Measurements from ENCODE around the gene RIMBP2.
"Not testable (repeated sequence)": the region's sequence is repeated elsewhere in the genome, so short reads cannot be mapped to it uniquely, and the experiment has no call there.

The RIMBP2 gene

DNA sequence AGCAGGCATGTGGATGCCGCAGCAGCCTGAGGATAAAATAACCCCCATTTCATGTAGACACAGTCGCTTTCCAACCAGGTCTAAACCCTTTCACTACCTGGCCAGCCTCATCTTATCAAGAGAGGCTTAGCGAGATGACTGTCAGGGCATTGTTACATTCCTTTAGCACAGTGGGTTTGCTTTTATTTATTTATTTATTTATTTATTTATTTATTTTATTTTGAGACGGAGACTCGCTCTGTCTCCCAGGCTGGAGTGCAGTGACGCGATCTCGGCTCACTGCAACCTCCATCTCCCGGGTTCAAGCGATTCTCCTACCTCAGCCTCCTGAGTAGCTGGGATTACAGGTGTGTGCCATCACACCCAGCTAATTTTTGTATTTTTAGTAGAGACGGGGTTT, 35.9 kb upstream of the RIMBP2 start:
- H3K9me3 ChIP-seq (ENCODE audit: control insufficient read depth, low read length); H3K36me3 ChIP-seq (ENCODE audit: control insufficient read depth, insufficient read depth, low read length); H3K27ac ChIP-seq (ENCODE audit: insufficient read depth, low read length, poor library complexity, severe bottlenecking); DNase-seq; H3K27me3 ChIP-seq (replicated peaks; ENCODE audit: control insufficient read depth, insufficient read depth, low read length, poor library complexity, severe bottlenecking); H3K4me3 ChIP-seq (ENCODE audit: insufficient read depth, low read depth, low read length, poor library complexity, severe bottlenecking); H3K4me1 ChIP-seq (ENCODE audit: control insufficient read depth, insufficient read depth, low read length, poor library complexity, severe bottlenecking): not testable (repeated sequence)

DNA sequence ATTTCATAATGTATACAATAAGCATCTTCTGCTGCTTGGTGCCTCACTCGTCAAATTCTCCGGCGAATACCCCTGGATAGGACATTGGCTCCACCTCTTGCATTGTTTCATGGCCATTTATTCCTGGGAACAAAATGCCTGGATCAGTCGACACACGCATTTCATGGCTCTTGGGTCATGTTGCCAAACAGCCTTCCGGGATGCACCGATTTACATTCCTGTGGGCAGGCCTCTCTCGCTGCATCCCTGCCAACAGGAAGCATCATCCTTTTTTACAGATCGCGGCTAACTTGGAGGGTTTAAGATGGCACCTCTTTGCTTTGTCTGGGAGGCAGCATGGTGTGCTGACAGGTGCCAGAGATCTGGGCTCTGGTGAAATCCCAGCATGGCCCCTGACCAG, 32.7 kb upstream of the RIMBP2 start:
- Histone ChIP-seq H3K27ac (ENCODE audit: insufficient read depth, low read length, poor library complexity, severe bottlenecking) (no peak overlapping the region), H3K36me3 (ENCODE audit: control insufficient read depth, insufficient read depth, low read length) (no peaks in the 10 kb centered on the region), H3K27me3 (replicated peaks; ENCODE audit: control insufficient read depth, insufficient read depth, low read length, poor library complexity, severe bottlenecking) (no peaks in the 10 kb centered on the region), H3K4me1 (ENCODE audit: control insufficient read depth, insufficient read depth, low read length, poor library complexity, severe bottlenecking) (no peaks in the 10 kb centered on the region), H3K9me3 (ENCODE audit: control insufficient read depth, low read length) (no peaks in the 10 kb centered on the region), H3K4me3 (ENCODE audit: insufficient read depth, low read depth, low read length, poor library complexity, severe bottlenecking) (no peak overlapping the region)
- no peak for DNase-seq

DNA sequence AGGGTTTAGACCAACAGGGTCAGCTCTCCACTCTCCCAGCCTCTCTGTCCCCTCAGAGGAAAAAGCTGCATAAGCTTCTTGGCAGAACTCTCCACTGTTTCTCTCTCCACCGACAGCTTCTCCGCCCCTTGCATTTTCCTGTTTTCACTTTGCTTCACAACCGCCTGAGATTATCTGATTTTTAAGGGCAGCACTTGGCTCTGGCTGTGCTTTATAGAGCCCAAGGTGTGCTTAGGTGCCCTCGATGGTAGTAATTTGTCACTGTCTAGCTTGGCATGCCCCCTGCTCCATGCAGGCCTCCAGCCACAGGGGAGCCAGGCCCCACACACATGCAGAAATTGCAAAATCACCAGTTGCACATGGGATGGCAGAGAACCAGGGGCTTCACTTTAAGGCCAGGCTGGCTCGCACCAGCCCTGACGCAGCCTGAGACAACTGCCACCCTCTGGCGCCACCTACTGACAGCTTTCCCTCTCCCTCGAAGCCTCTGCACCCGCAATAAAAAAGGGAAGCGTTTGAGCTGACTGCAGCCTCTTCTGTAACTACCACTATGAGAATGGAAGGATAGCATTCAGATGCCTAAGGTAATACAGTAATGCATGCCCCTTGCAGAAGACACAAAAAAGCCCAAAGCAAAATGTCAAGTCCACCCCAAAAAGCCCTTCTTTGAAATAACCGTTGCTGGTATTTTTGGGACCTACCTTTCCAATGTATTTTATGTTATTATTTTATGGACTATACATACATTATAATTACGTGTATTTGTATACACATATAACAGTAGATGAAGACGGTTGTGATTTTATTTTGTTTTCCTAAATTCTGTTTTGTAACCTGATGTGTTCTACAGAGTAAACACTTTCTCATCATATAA, 32.0 kb upstream of the RIMBP2 start:
- H3K9me3 ChIP-seq (ENCODE audit: control insufficient read depth, low read length) = no peaks in the 10 kb centered on the region
- no peaks in the 10 kb centered on the region for H3K36me3 ChIP-seq (ENCODE audit: control insufficient read depth, insufficient read depth, low read length)
- H3K27ac ChIP-seq (ENCODE audit: insufficient read depth, low read length, poor library complexity, severe bottlenecking) = no peak overlapping the region
- DNase-seq = peak; percentile 6 to 36 (median 11)
- no peak overlapping the region for H3K4me3 ChIP-seq (ENCODE audit: insufficient read depth, low read depth, low read length, poor library complexity, severe bottlenecking)
- H3K4me1 ChIP-seq (ENCODE audit: control insufficient read depth, insufficient read depth, low read length, poor library complexity, severe bottlenecking) = no peaks in the 10 kb centered on the region
- no peaks in the 10 kb centered on the region for H3K27me3 ChIP-seq (replicated peaks; ENCODE audit: control insufficient read depth, insufficient read depth, low read length, poor library complexity, severe bottlenecking)

DNA sequence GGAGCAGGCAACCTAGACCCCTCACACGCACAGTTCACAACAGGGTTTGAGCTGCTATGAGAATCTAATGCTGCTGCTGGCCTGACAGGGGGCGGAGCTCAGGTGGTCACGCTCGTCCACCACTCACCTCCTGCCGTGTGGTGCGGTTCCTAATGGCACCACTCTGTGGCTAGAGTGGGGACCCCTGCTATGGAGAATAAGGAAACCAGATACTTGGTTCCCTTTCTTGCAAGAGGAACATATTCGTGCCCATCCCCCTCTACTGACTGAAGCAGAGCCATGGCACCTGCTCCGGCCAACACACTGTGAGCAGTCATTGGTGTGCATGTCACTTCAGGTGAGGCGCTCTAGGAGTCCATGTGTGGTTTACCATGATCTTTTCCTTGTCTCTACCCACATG, 30.4 kb upstream of the RIMBP2 start:
- Histone ChIP-seq H3K27ac (ENCODE audit: insufficient read depth, low read length, poor library complexity, severe bottlenecking) (no peak overlapping the region), H3K4me1 (ENCODE audit: control insufficient read depth, insufficient read depth, low read length, poor library complexity, severe bottlenecking) (no peaks in the 10 kb centered on the region), H3K36me3 (ENCODE audit: control insufficient read depth, insufficient read depth, low read length) (no peaks in the 10 kb centered on the region), H3K27me3 (replicated peaks; ENCODE audit: control insufficient read depth, insufficient read depth, low read length, poor library complexity, severe bottlenecking) (peaks cover 3% of the 10 kb centered on the region), H3K4me3 (ENCODE audit: insufficient read depth, low read depth, low read length, poor library complexity, severe bottlenecking) (no peak overlapping the region), H3K9me3 (ENCODE audit: control insufficient read depth, low read length) (no peaks in the 10 kb centered on the region)
- no peak for DNase-seq

DNA sequence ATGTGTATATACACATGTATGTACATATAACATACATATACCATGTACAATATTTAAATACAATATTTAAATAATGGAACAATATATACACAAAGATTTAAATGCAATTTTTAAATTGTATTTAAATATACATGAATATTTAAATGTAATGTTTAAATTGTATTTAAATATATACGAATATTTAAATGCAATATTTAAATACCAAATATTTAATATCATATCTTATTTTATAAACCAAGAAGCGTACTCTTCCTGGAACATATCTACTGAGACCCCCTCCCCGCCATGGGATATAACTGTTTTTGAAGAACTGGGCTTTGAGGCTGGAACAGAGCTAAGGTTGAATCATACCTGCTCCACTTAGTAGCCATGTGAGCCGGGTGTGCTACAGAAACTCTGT, 29.8 kb upstream of the RIMBP2 start:
- no peak for DNase-seq
- Histone ChIP-seq H3K36me3 (ENCODE audit: control insufficient read depth, insufficient read depth, low read length) (no peaks in the 10 kb centered on the region), H3K4me3 (ENCODE audit: insufficient read depth, low read depth, low read length, poor library complexity, severe bottlenecking) (no peak overlapping the region), H3K4me1 (ENCODE audit: control insufficient read depth, insufficient read depth, low read length, poor library complexity, severe bottlenecking) (no peaks in the 10 kb centered on the region), H3K27me3 (replicated peaks; ENCODE audit: control insufficient read depth, insufficient read depth, low read length, poor library complexity, severe bottlenecking) (peaks cover 3% of the 10 kb centered on the region), H3K27ac (ENCODE audit: insufficient read depth, low read length, poor library complexity, severe bottlenecking) (no peak overlapping the region), H3K9me3 (ENCODE audit: control insufficient read depth, low read length) (no peaks in the 10 kb centered on the region)

DNA sequence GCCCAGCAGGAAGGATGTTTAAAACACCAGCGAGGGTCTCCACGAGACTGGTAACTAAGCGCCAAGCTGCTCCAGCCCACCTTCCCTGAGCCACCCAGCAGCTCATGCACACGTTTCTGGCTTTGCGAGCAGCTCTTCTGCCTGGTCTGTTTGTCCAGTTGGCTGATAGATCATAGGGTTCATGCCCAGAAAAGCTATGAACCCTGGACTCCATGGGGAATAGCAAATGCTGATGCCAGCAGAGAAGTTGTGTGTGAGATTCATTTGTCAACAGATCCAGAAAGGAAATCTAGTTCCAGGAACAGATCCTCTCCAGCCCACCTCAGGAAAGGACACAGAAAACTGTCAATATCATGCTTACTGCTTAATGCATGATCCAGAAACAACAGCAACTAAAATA, 28.2 kb upstream of the RIMBP2 start:
- no peaks in the 10 kb centered on the region for H3K36me3 ChIP-seq (ENCODE audit: control insufficient read depth, insufficient read depth, low read length)
- H3K27me3 ChIP-seq (replicated peaks; ENCODE audit: control insufficient read depth, insufficient read depth, low read length, poor library complexity, severe bottlenecking) = peaks cover 3% of the 10 kb centered on the region
- no peak overlapping the region for H3K27ac ChIP-seq (ENCODE audit: insufficient read depth, low read length, poor library complexity, severe bottlenecking)
- no peak overlapping the region for H3K4me3 ChIP-seq (ENCODE audit: insufficient read depth, low read depth, low read length, poor library complexity, severe bottlenecking)
- no peak for DNase-seq
- H3K9me3 ChIP-seq (ENCODE audit: control insufficient read depth, low read length) = no peaks in the 10 kb centered on the region
- H3K4me1 ChIP-seq (ENCODE audit: control insufficient read depth, insufficient read depth, low read length, poor library complexity, severe bottlenecking) = no peaks in the 10 kb centered on the region

DNA sequence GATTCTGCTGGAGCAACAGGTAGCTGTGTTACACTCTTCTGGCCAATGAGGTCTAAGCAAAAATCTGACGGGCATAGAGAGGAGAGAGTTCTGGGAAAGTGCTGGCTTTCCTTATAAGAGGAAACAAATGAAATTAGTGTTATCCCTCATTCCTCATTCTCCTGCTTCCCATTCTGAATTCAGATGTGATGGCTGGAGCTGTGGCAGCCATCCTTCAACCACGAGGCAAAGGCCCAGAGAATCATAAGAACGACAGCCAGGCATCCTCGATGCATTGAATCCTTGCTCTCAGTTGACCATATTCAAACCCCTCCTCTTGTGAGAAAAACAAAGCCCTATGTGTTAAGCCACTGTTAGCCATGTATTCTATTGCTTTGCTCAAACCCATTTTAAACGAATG, 27.5 kb upstream of the RIMBP2 start:
- no peaks in the 10 kb centered on the region for H3K4me1 ChIP-seq (ENCODE audit: control insufficient read depth, insufficient read depth, low read length, poor library complexity, severe bottlenecking)
- H3K36me3 ChIP-seq (ENCODE audit: control insufficient read depth, insufficient read depth, low read length) = no peaks in the 10 kb centered on the region
- peaks cover 3% of the 10 kb centered on the region for H3K27me3 ChIP-seq (replicated peaks; ENCODE audit: control insufficient read depth, insufficient read depth, low read length, poor library complexity, severe bottlenecking)
- no peak for DNase-seq
- H3K27ac ChIP-seq (ENCODE audit: insufficient read depth, low read length, poor library complexity, severe bottlenecking) = no peak overlapping the region
- H3K4me3 ChIP-seq (ENCODE audit: insufficient read depth, low read depth, low read length, poor library complexity, severe bottlenecking) = no peak overlapping the region
- no peaks in the 10 kb centered on the region for H3K9me3 ChIP-seq (ENCODE audit: control insufficient read depth, low read length)

DNA sequence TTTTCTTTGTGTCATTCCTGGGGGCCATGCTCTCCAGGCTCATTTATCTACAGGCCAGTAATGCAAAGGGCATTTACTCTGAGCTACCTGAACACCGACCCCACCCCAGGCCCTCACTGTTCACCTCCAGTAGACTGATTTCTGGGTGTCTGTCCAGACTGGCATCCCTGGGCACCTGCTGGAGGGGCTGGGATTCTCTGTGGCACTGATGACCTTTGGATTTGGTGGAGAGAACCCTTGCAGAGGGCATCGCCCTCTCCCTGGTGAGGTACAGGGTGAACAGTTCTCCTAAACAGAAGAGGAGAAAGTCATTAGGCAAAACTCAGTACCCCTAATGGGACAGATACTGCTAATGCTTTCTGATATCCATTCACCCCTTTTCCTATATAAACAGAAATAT, 27.1 kb upstream of the RIMBP2 start:
- Histone ChIP-seq H3K4me3 (ENCODE audit: insufficient read depth, low read depth, low read length, poor library complexity, severe bottlenecking) (no peak overlapping the region), H3K9me3 (ENCODE audit: control insufficient read depth, low read length) (no peaks in the 10 kb centered on the region)

DNA sequence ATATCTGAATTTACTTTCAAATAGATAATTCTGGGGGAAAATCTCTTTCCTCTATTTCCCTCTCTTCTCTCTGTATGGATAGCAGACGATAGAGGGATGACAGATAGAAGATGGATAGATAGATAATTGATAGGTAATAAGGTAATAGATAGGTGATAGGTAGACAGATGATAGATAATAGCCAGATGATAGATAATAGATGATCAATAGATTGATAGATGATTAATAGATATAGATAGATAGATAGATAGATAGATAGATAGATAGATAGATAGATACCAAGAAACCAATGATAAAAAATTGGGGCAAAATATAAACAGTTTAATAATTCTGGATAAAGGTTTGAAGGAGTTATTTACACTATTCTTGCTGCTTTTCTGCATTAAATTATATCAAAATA, 26.6 kb upstream of the RIMBP2 start:
- no peak overlapping the region for H3K4me3 ChIP-seq (ENCODE audit: insufficient read depth, low read depth, low read length, poor library complexity, severe bottlenecking)
- H3K9me3 ChIP-seq (ENCODE audit: control insufficient read depth, low read length) = no peaks in the 10 kb centered on the region
- no peaks in the 10 kb centered on the region for H3K36me3 ChIP-seq (ENCODE audit: control insufficient read depth, insufficient read depth, low read length)
- H3K27me3 ChIP-seq (replicated peaks; ENCODE audit: control insufficient read depth, insufficient read depth, low read length, poor library complexity, severe bottlenecking) = peaks cover 3% of the 10 kb centered on the region
- DNase-seq = no peak
- H3K4me1 ChIP-seq (ENCODE audit: control insufficient read depth, insufficient read depth, low read length, poor library complexity, severe bottlenecking) = no peaks in the 10 kb centered on the region
- no peak overlapping the region for H3K27ac ChIP-seq (ENCODE audit: insufficient read depth, low read length, poor library complexity, severe bottlenecking)

More for the DNA sequence above, 27.1 kb upstream of the RIMBP2 start:
- Histone ChIP-seq H3K27me3 (replicated peaks; ENCODE audit: control insufficient read depth, insufficient read depth, low read length, poor library complexity, severe bottlenecking) (peaks cover 3% of the 10 kb centered on the region), H3K27ac (ENCODE audit: insufficient read depth, low read length, poor library complexity, severe bottlenecking) (no peak overlapping the region), H3K36me3 (ENCODE audit: control insufficient read depth, insufficient read depth, low read length) (no peaks in the 10 kb centered on the region), H3K4me1 (ENCODE audit: control insufficient read depth, insufficient read depth, low read length, poor library complexity, severe bottlenecking) (no peaks in the 10 kb centered on the region)
- no peak for DNase-seq

DNA sequence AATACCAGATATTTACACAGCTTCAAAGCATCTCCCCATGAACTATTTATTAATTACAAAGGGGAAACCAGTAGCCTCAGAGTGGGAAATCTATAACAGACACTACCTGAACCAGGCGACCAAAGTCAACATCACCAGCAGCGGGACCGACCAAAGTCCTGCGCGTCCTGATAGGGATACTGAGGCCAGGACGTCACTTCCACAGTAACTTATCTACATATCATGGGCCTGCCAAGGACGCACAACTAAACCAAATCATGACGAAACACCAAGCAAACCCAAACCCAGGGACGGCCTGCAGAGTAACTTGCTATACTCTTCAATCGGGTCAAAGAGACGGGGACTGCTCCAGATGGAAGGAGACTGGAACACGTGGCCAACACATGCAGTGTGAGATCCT, 26.0 kb upstream of the RIMBP2 start:
- H3K36me3 ChIP-seq (ENCODE audit: control insufficient read depth, insufficient read depth, low read length) = no peaks in the 10 kb centered on the region
- H3K9me3 ChIP-seq (ENCODE audit: control insufficient read depth, low read length) = no peaks in the 10 kb centered on the region
- DNase-seq = no peak
- no peak overlapping the region for H3K27ac ChIP-seq (ENCODE audit: insufficient read depth, low read length, poor library complexity, severe bottlenecking)
- peaks cover 3% of the 10 kb centered on the region for H3K27me3 ChIP-seq (replicated peaks; ENCODE audit: control insufficient read depth, insufficient read depth, low read length, poor library complexity, severe bottlenecking)
- no peaks in the 10 kb centered on the region for H3K4me1 ChIP-seq (ENCODE audit: control insufficient read depth, insufficient read depth, low read length, poor library complexity, severe bottlenecking)
- no peak overlapping the region for H3K4me3 ChIP-seq (ENCODE audit: insufficient read depth, low read depth, low read length, poor library complexity, severe bottlenecking)
